ENCODE results near the gene CCDC117.

GRCh38 chr22:28837640-28838039 lies 65.1 kb downstream of the CCDC117 start:
- TF ChIP-seq CTCF (IDR thresholded peaks at IDR 0.05) (no peak), POLR2A (IDR thresholded peaks at IDR 0.05) (no peak)
